22Rv1 (cell line): ENCODE results near the gene NHLRC2.

Experiments used
- CTCF ChIP-seq: fragments of 450-650 bp; IDR thresholded peaks from 2 replicates; pipeline ENCODE4 v1.5.1; 2017; ENCODE audit warnings: mild to moderate bottlenecking
- ZFX ChIP-seq: fragments of 450-650 bp; IDR thresholded peaks from 2 replicates; pipeline ENCODE4 v1.6.1; 2017; ENCODE audit warnings: antibody characterized with exemption, borderline replicate concordance

- TF ChIP-seq CTCF (no peak), ZFX (no peak)
Measured at GRCh38 chr10:113854013-113854760, at the start of gene NHLRC2, which contains the start of gene DCLRE1A.
